Hepatocyte (in vitro differentiated cells): ENCODE results near the gene CCDC73.

ENCODE experiments used
- EZH2 ChIP-seq: fragments of 200-600 bp; sonication (generic); IDR thresholded peaks from 2 replicates; pipeline ENCODE4 v1.6.1; 2016; ENCODE audit warnings: antibody characterized with exemption, mild to moderate bottlenecking, borderline replicate concordance
- EZH2phosphoT487 ChIP-seq: fragments of 200-600 bp; sonication (generic); IDR thresholded peaks from one replicate; pipeline ENCODE4 v1.6.1; 2018; ENCODE audit warnings: antibody characterized with exemption, mild to moderate bottlenecking, low read depth, moderate library complexity; ENCODE audit not compliant: unreplicated experiment, severe bottlenecking
- TF ChIP-seq, protein P1 (sequence below): fragments of 200-600 bp; sonication (generic); IDR thresholded peaks from 2 replicates; pipeline ENCODE4 v1.5.1; 2016; ENCODE audit warnings: antibody characterized with exemption, mild to moderate bottlenecking; ENCODE audit not compliant: poor library complexity

DNA sequence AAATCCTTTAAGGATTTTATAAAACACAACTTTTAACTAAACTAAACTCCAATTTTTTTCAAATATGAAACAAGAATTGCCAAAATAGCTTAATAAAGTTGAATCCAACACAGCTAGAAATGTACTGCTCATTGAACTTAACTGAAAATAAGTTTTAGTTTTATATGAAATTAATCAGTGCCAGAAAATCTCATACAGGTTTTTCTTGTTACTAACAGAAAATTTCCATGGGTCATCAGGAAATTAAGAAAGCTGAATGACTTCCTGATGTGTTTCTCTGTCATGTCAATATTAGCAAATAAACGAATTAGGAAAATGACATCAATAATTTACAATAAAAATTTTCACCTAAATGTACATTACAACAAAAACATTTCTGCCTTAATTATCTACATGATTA lies 3.5 kb downstream of the CCDC73 start:
- TF ChIP-seq, protein P1, sequence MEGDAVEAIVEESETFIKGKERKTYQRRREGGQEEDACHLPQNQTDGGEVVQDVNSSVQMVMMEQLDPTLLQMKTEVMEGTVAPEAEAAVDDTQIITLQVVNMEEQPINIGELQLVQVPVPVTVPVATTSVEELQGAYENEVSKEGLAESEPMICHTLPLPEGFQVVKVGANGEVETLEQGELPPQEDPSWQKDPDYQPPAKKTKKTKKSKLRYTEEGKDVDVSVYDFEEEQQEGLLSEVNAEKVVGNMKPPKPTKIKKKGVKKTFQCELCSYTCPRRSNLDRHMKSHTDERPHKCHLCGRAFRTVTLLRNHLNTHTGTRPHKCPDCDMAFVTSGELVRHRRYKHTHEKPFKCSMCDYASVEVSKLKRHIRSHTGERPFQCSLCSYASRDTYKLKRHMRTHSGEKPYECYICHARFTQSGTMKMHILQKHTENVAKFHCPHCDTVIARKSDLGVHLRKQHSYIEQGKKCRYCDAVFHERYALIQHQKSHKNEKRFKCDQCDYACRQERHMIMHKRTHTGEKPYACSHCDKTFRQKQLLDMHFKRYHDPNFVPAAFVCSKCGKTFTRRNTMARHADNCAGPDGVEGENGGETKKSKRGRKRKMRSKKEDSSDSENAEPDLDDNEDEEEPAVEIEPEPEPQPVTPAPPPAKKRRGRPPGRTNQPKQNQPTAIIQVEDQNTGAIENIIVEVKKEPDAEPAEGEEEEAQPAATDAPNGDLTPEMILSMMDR: no peak
- TF ChIP-seq EZH2 (no peak), EZH2phosphoT487 (no peak)
